ENCODE measurements around the gene SLC35F4.
"Not testable (repeated sequence)": the region's sequence is repeated elsewhere in the genome, so short reads cannot be mapped to it uniquely, and the experiment has no call there.

Gene SLC35F4

GRCh38 chr14:57735276-57735675, 130.6 kb downstream of the SLC35F4 start:
- DNase-seq: no peak
- intact Hi-C loops (cut with DNase I): no loop called here

- DNase-seq: no peak
- intact Hi-C loops (cut with DNase I): no loop called here
Observed at GRCh38 chr14:57732463-57733285, 133.2 kb downstream of the SLC35F4 start.

- no peak for DNase-seq
- intact Hi-C loops (cut with DNase I): no loop called here
Observed at GRCh38 chr14:57729208-57730187, 136.4 kb downstream of the SLC35F4 start.

GRCh38 chr14:57725399-57726077, 140.4 kb downstream of the SLC35F4 start:
- DNase-seq: no peak
- intact Hi-C loops (cut with DNase I): no loop called here

GRCh38 chr14:57722141-57722540, 143.8 kb downstream of the SLC35F4 start:
- DNase-seq; intact Hi-C loops (cut with DNase I): not testable (repeated sequence)

- intact Hi-C loops (cut with DNase I): no loop called here
- DNase-seq: no peak
Observed at GRCh38 chr14:57714487-57714931, 151.4 kb downstream of the SLC35F4 start.

- intact Hi-C loops (cut with DNase I): no loop called here
Observed at GRCh38 chr14:57712698-57713097, 153.2 kb downstream of the SLC35F4 start.

GRCh38 chr14:57712102-57712501, 153.8 kb downstream of the SLC35F4 start:
- intact Hi-C loops (cut with DNase I): no loop called here
- DNase-seq: no peak

More at GRCh38 chr14:57712698-57713097, 153.2 kb downstream of the SLC35F4 start:
- no peak for DNase-seq

- DNase-seq: no peak
- intact Hi-C loops (cut with DNase I): no loop called here
Observed at GRCh38 chr14:57709909-57710308, 156.0 kb downstream of the SLC35F4 start.

GRCh38 chr14:57709086-57709485, 156.8 kb downstream of the SLC35F4 start:
- intact Hi-C loops (cut with DNase I); DNase-seq: not testable (repeated sequence)

GRCh38 chr14:57707219-57707618, 158.7 kb downstream of the SLC35F4 start:
- intact Hi-C loops (cut with DNase I): no loop called here
- DNase-seq: no peak

GRCh38 chr14:57704763-57705162, 161.1 kb downstream of the SLC35F4 start:
- DNase-seq: no peak
- intact Hi-C loops (cut with DNase I): no loop called here

- intact Hi-C loops (cut with DNase I): no loop called here
- DNase-seq: no peak
Observed at GRCh38 chr14:57699947-57700346, 165.9 kb downstream of the SLC35F4 start.

- intact Hi-C loops (cut with DNase I): no loop called here
- no peak for DNase-seq
Observed at GRCh38 chr14:57692671-57693070, 173.2 kb downstream of the SLC35F4 start.

- intact Hi-C loops (cut with DNase I): no loop called here
- DNase-seq: no peak
Observed at GRCh38 chr14:57687416-57687815, 178.5 kb downstream of the SLC35F4 start.

- no peak for DNase-seq
- intact Hi-C loops (cut with DNase I): no loop called here
Observed at GRCh38 chr14:57686304-57686703, 179.6 kb downstream of the SLC35F4 start.

- no peak for DNase-seq
- intact Hi-C loops (cut with DNase I): no loop called here
Observed at GRCh38 chr14:57671021-57671420, 194.9 kb downstream of the SLC35F4 start.

GRCh38 chr14:57660208-57660607, 205.7 kb downstream of the SLC35F4 start:
- intact Hi-C loops (cut with DNase I): no loop called here

GRCh38 chr14:57659052-57659451, 206.8 kb downstream of the SLC35F4 start:
- no peak for DNase-seq
- intact Hi-C loops (cut with DNase I): no loop called here

More at GRCh38 chr14:57660208-57660607, 205.7 kb downstream of the SLC35F4 start:
- DNase-seq: no peak

- no peak for DNase-seq
- intact Hi-C loops (cut with DNase I): no loop called here
Observed at GRCh38 chr14:57657487-57657886, 208.4 kb downstream of the SLC35F4 start.

- DNase-seq: no peak
- intact Hi-C loops (cut with DNase I): no loop called here
Observed at GRCh38 chr14:57656853-57657252, 209.0 kb downstream of the SLC35F4 start.

Measured in posterior cingulate gyrus (tissue), 11 donors.